Pulmonary artery endothelial cell (primary cell): ENCODE measurements around the gene TPCN2. TPM values are rescaled to one million over a fixed set of nuclear protein-coding genes. Genes with fewer than 3 reads are reported as not detected.

Experiments used
- DNase-seq: peaks from one replicate; pipeline ENCODE4 v3.0.0-alpha.2; 2011; ENCODE audit warnings: low read depth, low spot score
- total RNA-seq: library from RNA; depleted of rRNA; stranded (reverse); fragments of >200 nt; gene quantifications from 2 replicates; pipeline ENCODE4 v1.2.3, GENCODE V29; 2014

Gene TPCN2
- total RNA-seq, 1 donor from 2014 or later: 11.3 TPM

GRCh38 chr11:69057236-69057635 is 8.5 kb downstream of the TPCN2 start:
- DNase-seq: no peak

GRCh38 chr11:69057801-69058200 is 9.1 kb downstream of the TPCN2 start:
- no peak for DNase-seq

- no peak for DNase-seq
Observed at GRCh38 chr11:69058511-69059270, 10.0 kb downstream of the TPCN2 start.

- no peak for DNase-seq
Observed at GRCh38 chr11:69059429-69059828, 10.7 kb downstream of the TPCN2 start.

GRCh38 chr11:69059985-69060384 is 11.3 kb downstream of the TPCN2 start:
- no peak for DNase-seq

- DNase-seq: no peak
Observed at GRCh38 chr11:69060806-69061712, 12.3 kb downstream of the TPCN2 start.

GRCh38 chr11:69061713-69062053 is 13.0 kb downstream of the TPCN2 start:
- DNase-seq: no peak

GRCh38 chr11:69062169-69062855 is 13.6 kb downstream of the TPCN2 start:
- DNase-seq: no peak

GRCh38 chr11:69062873-69063651 is 14.3 kb downstream of the TPCN2 start:
- DNase-seq: no peak

- DNase-seq: no peak
Observed at GRCh38 chr11:69063652-69064260, 15.0 kb downstream of the TPCN2 start.

GRCh38 chr11:69064394-69064957 is 15.7 kb downstream of the TPCN2 start:
- DNase-seq: no peak

- DNase-seq: no peak
Observed at GRCh38 chr11:69065147-69065710, 16.5 kb downstream of the TPCN2 start.

GRCh38 chr11:69066122-69067112 is 17.7 kb downstream of the TPCN2 start:
- DNase-seq: no peak

- DNase-seq: no peak
Observed at GRCh38 chr11:69067200-69067599, 18.5 kb downstream of the TPCN2 start.

GRCh38 chr11:69071086-69071800 is 22.5 kb downstream of the TPCN2 start:
- no peak for DNase-seq

GRCh38 chr11:69071956-69072355 is 23.2 kb downstream of the TPCN2 start:
- no peak for DNase-seq

GRCh38 chr11:69073469-69073868 is 24.7 kb downstream of the TPCN2 start:
- no peak for DNase-seq
